Measurements from ENCODE around the gene HPS4.
A peak's percentile ranks its signal among the peaks of the same experiment; 100 is the strongest.
"Not testable (repeated sequence)": the region's sequence is repeated elsewhere in the genome, so short reads cannot be mapped to it uniquely, and the experiment has no call there.

Gene HPS4

DNA sequence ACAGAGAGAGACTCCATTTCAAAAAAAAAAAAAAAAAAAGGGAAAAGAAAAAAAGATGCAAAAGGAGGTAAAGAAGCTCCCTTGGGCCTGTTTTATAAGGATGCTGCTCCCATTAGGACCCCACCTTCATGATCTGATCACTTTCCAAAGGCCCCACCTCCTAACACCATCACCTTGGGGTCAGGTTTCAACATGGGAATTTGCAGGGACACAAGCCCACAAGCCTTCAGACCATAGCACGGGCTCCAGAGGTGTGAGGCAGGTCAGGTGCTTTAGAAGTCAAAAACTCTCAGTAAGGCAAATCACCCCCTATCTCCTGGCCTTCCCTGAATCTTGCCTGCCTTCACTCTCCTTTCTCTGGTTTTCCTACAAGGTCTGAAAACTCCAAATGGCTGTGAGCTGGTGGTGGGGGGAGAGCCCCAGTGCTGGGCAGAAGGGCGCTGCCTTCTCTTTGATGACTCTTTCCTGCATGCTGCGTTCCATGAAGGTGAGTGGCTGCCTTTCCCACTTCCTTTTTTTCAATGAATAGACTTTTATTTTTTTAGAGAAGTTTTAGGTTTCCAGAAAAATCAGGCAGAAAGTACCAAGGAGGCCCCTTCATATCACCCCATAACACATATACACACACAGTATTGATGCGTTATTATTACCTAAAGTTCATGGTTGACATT, 41.4 kb downstream of the HPS4 start:
- no peak for DNase-seq (ENCODE audit: low read depth in 2 of 2)

DNA sequence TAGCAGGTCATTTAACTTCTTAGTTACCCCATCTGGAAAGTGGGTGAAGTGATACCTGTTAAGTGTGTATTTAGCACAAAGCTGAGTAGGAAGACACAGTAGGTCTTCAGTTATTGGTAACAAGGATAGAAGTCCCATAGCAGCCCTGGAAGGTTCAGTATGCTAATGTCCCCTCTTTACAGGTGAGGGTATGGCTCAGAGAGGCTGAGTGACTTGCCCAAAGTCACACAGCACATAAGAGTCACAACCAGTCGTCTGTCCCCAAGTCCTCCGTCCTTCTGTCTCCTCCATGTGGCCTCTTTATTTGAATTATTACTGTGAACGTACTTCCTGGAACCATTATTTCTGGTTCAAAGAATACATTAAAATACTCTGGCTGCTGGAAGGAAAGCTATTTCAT, 44.0 kb downstream of the HPS4 start:
- DNase-seq (ENCODE audit: low read depth in 2 of 2) = no peak

DNA sequence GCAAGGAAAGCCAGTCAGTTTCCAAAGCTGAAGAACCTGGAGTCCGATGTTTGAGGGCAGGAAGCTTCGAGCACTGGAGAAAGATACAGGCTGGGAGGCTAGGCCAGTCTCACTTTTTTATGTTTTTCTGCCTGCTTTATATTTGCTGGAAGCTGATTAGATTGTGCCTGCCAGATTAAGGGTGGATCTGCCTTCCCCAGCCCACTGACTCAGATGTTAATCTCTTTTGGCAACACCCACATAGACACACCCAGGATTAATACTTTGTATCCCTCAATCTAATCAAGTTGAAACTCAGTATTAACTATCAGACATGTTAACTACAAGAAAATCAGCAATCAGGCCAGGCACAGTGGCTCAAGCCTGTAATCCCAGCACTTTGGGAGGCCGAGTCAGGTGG, 44.8 kb downstream of the HPS4 start:
- not testable (repeated sequence) for DNase-seq (ENCODE audit: low read depth in 2 of 2)

DNA sequence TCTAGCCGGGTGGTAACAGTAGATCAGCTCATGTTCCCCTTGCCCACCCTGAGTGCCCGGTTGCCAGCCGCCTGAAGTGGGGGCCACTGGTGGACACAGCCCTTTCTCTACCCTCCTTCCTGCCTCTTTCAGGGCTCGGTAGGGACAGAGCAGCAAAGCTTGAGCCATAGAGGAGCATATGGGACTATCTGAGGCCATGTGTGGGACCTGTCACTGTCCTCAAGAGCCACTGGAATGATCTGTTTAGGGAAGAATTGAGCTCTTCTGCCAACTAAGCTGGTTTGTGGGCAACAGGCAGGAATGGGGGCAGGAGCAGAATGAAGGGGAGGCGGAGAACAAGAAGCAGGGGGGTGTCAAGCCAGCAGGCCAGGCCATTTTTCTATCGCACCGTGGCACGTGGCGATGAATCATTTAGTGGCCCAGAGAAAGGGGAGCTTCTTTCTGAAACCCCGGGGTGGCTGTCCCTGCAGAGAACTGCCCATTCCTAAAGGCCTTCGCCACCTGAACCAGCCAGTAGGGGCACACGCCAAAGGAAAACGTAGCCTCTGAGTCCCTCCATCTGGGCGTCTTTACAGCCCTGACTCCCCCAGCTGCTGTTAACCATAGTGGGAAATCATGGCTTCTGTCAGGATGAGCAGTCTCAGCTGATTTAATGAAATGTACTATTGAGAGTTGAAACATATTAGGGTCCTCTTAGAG, 45.7 kb downstream of the HPS4 start:
- DNase-seq (ENCODE audit: low read depth in 2 of 2) = no peak

DNA sequence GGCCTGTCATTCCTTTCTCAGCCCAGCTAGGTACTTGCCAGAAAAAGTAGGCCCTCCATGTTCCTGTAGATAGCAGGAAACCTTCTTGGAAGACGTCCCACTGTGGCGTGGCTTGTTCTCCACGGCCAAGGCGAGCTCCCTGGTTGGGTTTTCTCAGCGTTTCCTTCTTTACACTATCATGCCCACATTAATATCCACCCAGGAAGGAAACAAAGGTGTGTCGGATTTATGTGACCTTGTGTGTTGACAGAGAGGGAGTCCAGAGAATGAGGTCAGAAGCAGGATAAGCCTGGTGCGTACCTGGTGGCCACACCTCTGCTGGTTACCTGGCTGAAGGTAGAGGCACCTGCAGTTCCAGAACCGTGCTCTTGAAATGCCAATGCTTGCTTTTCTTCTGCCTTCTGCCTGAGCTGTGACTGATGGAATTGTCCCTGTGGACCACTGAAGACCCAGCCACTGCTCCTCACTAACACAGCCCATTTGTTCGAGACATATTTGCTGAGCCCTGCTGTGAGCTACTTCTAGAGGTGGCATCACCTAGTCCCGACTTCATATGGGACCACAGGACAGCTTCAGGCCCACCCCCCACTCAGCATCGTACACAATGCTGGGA, 46.6 kb downstream of the HPS4 start:
- no peak for DNase-seq (ENCODE audit: low read depth in 2 of 2)

DNA sequence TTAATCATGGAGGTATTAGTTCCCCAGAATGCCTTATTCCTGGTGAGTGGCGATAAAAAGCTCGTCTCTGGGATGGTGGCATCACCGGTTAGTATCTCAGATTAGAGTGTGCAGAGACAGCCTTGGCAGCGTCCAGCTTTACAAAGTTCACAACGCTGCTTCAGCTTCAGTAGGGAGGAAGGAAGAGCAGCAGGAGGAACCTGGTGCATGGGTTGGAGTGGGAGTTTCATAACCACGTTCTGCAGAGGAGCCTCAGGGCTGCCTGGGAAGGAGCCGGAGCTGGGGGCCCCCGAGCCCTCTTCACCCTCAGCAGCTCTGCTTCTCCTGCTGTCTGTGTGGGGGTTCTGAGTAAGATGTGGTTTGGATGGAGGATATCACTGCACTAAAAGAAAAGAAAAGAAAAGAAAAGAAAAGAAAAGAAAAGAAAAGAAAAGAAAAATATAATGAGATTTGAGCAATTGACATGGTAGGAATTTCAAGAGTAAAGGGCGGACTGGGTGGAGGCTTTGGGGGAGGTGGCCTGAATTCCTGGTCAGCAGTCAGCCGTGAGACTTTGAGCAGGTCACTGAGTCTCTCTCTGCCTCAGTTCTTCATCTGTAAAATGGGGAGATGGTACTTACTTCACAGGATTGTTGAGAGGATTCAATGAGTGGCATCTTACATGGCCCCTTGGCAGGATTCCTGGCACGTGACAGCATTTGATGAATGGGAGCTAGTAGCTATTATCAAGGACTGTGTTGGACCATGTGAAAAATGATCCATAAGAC, 48.1 kb downstream of the HPS4 start:
- DNase-seq (ENCODE audit: low read depth in 2 of 2) = no peak

DNA sequence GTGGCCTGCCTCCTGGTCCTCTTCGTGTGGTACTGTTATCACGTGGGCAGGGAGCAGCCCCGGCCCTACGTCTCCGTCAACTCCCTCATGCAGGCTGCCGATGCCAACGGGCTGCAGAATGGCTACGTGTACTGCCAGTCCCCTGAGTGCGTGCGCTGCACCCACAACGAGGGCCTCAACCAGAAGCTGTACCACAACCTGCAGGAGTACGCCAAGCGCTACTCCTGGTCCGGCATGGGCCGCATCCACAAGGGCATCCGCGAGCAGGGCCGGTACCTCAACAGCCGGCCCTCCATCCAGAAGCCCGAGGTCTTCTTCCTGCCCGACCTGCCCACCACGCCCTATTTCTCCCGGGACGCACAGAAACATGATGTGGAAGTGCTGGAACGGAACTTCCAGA, 49.8 kb downstream of the HPS4 start:
- DNase-seq (ENCODE audit: low read depth in 2 of 2) = no peak

DNA sequence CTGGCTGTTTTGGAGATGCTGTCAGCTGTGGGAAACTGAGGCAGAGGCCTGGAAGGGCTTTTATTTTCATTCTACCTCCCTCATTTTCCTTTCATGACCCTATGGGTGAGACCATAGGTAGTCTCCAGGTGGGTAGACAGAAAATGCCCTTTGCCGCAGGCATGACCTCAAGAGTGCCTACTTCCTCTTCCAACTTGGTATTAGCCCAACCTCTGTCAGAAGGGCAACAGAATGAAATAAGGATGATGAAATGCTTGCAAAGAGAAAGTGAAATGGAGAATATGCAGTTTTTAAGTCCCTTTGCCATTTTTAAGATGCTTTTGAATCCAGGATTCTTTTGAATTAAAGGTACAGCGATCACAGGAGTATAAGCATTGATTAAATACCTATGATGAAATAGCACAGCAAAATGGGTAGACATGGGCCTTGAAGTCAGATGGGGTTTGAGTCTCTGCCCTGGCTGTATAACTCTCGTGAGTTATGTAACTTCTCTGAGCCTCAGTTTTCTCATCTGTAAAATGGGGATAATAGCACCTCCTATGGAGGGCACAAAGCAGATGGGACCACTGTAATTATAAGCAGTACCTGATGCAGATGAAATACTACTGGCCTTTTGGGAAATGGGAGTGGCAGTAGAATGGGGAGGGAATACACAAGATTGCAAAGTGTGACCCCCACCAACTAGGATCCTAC, 50.8 kb downstream of the HPS4 start:
- DNase-seq (ENCODE audit: low read depth in 2 of 2) = no peak

DNA sequence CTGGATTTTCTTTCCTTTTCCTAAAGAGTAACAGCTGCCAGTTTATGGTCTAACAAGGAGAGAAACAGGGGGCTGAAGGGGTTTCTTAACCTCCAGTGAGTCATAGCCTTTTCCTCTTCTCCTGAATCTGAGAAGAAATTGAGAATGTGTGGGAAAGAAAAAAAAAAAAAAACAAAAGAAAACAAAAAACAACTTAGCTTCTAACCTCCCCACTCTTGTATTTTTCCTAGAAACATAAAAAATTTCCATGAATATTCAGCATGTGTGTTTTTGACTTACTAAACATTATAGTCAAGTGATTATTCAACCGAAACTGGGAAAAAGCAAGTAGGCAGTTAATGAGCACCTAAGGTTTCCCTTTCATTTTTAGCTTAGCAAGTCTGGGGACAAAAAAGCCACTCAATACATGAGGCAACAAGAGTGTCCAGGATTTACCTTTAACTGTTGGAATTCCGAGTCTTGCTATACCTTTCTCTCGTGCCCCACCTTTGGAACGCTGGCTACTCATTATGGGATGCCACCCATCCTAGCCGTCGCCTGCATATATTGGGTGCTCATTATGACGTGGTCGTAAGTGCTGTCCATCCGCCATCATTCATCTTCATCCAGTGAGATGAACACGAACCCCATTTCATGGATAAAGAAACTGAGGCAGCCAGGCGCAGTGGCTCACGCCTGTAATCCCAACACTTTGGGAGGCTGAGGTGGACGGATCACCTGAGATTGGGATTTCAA, 52.2 kb downstream of the HPS4 start:
- DNase-seq (ENCODE audit: low read depth in 2 of 2) = no peak

DNA sequence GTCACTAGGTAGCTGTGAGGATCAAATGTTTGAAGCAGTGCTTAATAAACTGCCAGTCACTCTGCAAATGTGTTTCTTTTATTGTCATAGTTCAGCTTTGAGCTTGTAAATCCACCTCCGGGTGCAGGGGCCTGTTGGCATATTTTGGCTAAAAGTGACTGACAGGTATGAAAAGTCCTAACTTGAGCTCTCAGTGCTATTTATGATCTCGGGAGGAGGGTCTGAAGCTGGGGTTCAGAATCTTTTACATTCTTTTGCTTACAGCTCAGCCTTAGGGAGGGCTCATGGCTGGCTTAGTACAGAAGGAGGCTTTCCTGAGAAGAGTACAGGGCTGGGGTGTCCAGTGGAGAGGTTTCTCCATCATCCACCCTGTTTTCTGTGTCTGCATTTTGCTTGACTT, 53.0 kb downstream of the HPS4 start:
- no peak for DNase-seq (ENCODE audit: low read depth in 2 of 2)

DNA sequence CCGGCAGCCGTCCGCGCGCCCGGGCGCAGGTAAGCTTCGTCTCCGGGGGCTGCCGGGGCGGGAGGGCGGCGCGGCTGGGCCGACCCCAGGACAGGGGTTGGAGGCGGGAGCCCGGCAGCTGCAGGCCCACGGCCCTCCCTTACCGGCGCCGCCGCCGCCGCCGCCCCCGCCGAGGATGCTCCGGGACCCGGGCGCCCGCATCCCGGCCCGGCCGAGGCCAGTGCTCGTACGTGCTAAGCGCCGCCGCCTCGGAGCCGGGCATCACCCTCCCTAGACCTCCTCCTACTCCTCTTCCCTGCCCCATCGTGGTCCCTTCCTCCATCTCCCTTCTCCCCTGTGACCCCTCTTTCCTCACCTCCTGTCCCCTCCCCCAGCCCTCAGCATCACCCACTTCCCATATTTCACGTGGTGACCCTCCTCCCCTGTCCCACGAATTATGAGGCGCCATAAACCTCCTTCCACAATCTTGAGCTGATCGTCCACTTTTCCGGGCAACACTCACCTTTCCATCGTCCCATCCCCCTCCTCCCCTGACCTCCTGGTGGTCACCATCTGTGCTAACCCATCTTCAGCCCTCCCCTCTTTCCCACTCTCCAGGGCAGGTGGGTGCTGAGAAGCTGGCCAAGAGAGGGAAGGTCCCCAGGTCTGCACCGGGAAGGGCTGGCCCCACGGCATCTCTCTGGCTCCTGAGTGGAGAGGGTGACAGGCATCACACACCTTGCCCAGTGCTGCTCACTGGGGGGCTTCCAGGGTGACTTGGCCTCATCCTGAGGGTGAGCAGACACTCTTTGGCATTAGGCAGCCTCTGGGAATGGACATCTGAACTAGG, 53.9 kb downstream of the HPS4 start:
- no peak for DNase-seq (ENCODE audit: low read depth in 2 of 2)

DNA sequence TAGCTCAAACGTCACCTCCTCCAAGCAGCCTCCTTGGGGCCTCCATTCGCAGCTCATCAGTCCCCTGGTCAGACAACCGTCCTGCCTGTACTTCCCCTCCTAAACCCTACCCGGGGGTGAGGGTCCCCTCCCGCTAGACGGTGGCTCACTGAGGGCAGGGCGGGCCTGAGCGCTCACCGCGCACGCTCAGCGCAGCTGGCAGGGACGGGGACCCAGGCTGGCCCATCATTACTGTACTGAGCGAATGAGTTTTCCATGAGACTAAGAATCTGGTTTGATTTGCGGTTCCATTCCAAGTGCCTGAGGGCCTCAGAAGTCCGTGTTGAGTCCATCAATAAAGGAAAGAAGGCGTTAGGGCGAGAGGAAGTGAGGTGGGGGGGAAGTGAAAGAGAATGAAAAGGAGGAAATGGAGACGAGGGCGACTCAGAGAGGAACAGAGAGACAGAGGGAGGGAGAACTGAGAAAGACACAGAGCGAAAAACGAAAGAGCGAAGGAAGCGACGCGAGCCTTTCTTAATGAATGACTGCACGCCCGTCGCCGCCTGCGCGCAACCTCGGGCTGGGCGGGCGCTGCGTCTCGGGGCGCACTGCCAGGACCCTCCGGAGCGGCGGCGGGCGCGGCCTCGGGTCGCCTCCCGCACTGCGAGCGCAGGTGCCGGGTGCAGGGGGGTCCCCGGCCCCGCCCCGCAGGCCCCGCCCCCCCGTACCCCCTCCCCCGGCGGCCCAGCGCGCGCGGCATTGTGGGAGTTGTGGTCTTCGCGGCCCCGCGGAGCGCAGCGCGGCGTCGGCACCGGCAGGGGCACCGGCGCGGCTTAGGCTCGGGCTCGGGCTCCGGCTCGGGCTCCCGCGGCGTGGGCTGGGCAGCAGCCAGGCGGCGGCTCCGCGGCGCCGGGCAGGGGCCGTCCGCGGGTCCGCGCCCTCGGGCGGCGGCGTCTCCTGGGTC, 54.8 kb downstream of the HPS4 start, which contains the start of gene ASPHD2:
TSS of gene ASPHD2 (plus strand) at position 746 of the 943 bp plus-strand sequence. CDS start 4,356 bp downstream, outside the sequence.
- peak; percentile 55 to 57 for DNase-seq (ENCODE audit: low read depth in 2 of 2)

DNA sequence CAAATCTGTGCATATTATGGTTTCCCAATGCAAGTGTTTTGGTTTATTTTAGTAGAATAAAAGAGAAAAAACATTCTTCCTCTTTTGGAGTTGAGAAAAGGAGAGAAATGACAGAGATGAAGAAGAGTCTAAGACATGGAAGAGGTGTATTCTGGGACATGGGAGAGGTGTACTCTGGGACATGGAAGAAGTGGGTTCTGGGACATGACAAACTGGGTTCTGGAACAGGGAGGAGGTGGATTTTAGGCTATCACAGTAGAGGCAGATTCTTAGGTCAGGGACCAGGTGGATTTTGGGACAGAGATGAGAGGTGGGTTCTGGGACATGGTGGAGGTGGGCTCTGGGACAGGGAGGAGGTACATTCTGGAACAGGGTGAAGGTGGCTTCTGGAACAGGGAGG, 56.7 kb downstream of the HPS4 start:
- no peak for DNase-seq (ENCODE audit: low read depth in 2 of 2)

DNA sequence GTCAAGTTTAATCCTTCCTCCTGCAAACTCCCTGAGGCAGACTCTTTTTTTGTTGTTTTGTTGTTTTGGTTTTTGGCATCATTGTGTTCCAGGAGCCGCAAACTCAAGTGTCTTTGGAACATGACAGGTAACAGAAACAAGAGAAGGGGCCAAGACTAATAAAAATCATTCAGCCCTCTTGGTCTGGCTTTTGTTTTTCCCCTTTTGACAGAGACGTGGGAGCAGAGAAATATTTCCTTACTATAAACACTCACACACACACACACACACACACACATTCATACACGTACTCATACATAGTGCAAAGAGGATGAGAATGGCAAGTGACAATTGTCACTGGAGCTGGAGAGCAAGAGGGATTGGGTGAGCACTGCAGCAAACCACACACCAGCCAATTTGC, 65.0 kb downstream of the HPS4 start:
- no peak for DNase-seq (ENCODE audit: low read depth in 2 of 2)

DNA sequence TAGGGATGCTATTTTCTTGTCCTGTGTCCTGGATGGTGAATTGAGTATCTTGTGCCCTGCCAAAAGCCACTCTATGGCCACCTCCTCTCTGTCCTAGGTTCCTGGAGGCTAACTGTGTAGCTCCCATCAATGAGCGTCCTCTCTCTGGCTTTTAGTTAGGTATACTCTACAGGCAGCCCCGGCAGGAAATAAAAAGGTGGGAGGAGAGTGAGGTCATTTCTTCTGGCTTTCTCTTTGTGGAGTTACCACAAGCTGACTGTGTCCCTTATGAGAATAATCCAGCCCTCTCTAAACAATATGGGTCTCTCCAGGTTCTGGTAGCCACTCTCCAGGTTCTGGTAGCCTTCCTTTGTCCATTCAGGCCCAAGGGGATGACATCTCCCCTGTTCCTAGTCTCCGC, 66.2 kb downstream of the HPS4 start:
- DNase-seq (ENCODE audit: low read depth in 2 of 2) = no peak

DNA sequence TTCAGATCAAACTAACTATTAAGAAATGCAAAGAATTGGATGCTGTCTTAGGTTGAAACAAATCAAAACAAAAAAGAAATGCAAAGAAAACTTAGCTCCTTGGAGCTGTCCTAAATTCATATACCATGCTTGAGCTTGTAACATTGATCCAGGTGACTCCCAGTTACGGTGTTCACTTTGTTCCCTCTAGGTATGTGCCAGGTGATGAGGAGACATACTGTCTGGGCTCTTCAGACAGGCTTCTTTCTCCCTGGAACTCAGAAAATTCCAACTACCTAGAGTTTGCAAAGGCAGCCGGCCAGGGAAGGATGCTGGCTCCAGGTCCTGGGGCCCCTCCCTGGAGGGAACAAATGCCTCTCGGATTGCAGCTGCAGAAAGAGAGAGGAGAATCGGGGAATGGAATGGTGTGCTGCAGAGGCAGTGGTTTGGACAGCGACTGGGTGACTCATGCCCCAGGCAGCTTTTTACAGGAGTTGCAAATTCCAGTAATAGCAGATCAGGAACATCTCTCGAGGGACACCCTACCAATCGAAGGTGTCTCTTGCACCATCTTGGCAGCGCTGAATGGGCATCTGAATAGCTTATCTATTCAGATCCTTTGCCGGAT, 66.8 kb downstream of the HPS4 start:
- no peak for DNase-seq (ENCODE audit: low read depth in 2 of 2)

DNA sequence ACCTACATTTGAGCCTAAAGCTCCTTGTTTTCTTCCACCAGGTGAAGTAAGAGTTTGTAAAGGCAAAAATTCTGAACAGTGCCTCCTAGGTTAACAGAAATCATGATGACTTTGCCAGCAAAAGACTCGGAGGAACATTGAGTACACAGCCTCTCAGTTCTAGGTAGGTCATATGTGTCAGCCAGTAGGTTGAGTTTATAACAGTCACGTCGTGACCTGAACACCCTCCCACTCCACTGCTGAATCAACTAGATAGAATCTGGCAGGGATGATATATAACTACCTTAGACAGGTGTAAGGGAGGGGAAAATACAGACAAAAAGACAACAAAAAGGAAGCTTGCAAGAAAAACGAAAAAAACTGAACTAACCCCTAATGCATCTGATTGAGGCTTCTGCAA, 67.3 kb downstream of the HPS4 start:
- no peak for DNase-seq (ENCODE audit: low read depth in 2 of 2)

DNA sequence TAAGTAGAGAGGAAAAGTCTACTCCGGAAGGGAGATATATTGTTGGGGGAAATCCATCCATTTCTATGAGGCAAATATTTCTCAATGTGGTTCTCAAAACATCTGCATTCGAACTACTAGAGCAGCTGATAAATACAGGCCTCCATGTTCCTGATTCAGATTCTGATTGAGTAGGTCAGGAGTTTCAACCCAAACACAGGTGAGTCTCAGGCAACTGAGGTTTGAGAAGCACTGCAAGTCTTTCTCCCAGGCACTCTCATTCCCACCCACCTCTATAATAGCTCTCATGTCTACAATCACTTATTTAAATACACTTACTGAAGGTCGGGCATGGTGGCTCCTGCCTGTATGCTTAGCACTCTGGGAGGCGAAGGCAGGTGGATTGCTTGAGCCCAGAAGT, 69.2 kb downstream of the HPS4 start:
- no peak for DNase-seq (ENCODE audit: low read depth in 2 of 2)

DNA sequence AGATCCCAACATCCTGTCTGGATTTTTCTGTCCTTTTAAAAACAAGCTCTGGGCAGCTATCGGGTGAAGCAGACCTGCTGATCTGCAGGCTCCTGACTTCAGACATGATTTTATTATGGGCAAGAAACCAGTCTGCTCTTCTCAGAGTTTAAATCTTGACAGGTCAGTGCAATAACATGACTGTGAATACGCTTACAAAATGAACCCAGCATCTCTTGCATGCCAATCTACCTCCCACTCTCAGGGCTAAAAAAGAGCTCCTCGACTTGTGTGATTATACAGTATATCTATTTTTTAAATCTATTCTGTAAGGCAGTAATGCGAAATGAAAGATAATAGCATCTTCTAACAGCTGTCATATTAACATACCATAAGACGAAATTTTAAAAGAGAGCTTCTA, 73.2 kb downstream of the HPS4 start:
- no peak for DNase-seq (ENCODE audit: low read depth in 2 of 2)

All from stimulated activated CD4-positive, alpha-beta T cell treated with anti-CD3 and anti-CD28 coated beads, Interleukin-12 subunit alpha, Interleukin-12 subunit beta, amount 100 ng/mL, for 24 hours (primary cell).